ENCODE data around the gene SLC29A1. TPM values are rescaled to one million over a fixed set of nuclear protein-coding genes. Genes with fewer than 3 reads are reported as not detected.

Gene SLC29A1
- total RNA-seq, 6 experiments from 2014 or later: 14.9 to 29.9 (median 26.8) TPM

DNA sequence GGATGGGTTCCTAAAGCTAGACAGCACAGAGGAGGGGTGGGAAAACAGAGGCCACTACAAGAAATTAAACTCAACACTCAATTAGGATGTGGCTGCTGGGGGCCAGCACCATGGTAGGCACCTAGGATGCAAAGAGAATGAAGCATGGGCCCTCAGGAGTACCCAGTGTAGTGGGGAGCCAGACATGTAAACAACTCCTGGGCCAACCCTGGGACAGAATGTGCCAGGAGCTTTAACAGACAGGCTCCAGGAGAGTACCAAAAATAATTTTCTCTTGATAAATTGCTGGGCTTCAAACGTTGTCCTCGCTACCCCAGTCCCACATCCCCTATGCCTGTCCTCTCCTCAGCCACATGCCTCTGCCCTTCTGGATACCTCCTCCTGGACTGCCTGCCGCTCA is 48.5 kb downstream of the SLC29A1 start:
- H3K36me3 Mint-ChIP-seq (ENCODE audit: low read depth): no peaks in the 10 kb centered on the region
- peaks cover 40% of the 10 kb centered on the region for H3K27me3 Mint-ChIP-seq (ENCODE audit: insufficient read depth)
- no peaks in the 10 kb centered on the region for H3K4me1 Mint-ChIP-seq (ENCODE audit: low read depth)
- TF ChIP-seq, protein P1, sequence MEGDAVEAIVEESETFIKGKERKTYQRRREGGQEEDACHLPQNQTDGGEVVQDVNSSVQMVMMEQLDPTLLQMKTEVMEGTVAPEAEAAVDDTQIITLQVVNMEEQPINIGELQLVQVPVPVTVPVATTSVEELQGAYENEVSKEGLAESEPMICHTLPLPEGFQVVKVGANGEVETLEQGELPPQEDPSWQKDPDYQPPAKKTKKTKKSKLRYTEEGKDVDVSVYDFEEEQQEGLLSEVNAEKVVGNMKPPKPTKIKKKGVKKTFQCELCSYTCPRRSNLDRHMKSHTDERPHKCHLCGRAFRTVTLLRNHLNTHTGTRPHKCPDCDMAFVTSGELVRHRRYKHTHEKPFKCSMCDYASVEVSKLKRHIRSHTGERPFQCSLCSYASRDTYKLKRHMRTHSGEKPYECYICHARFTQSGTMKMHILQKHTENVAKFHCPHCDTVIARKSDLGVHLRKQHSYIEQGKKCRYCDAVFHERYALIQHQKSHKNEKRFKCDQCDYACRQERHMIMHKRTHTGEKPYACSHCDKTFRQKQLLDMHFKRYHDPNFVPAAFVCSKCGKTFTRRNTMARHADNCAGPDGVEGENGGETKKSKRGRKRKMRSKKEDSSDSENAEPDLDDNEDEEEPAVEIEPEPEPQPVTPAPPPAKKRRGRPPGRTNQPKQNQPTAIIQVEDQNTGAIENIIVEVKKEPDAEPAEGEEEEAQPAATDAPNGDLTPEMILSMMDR (IDR thresholded peaks at IDR 0.05): no peak
- no peak overlapping the region for H3K27ac Mint-ChIP-seq
- no peak for DNase-seq
- H3K9me3 Mint-ChIP-seq: no peaks in the 10 kb centered on the region
- H3K4me3 Mint-ChIP-seq: no peak overlapping the region

- H3K9me3 Mint-ChIP-seq: no peaks in the 10 kb centered on the region
These were observed 49.1 kb downstream of the SLC29A1 start for GRCh38 chr6:44272529-44272928.

DNA sequence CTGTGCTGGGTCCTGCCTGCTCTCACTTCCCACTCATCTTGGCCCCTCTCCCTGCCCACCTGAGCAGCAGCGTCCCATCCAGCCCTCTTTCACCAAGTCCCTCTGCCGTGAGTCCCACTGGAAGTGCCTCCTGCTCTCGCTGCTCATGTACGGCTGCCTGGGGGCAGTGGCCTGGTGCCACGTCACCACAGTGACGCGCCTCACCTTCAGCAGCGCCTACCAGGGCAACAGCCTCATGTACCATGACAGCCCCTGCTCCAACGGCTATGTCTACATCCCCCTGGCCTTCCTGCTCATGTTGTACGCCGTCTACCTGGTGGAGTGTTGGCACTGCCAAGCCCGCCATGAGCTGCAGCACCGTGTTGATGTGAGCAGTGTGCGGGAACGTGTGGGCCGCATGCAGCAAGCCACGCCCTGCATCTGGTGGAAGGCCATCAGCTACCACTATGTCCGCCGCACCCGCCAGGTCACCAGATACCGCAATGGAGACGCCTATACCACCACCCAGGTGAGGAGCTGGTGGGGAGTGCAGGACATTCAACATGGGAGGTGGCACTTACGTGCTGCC is 49.7 kb downstream of the SLC29A1 start:
- DNase-seq: no peak
- Mint-ChIP-seq H3K4me3 (no peak overlapping the region), H3K36me3 (ENCODE audit: low read depth) (no peaks in the 10 kb centered on the region), H3K27me3 (ENCODE audit: insufficient read depth) (peaks cover 51% of the 10 kb centered on the region), H3K27ac (no peak overlapping the region), H3K9me3 (no peaks in the 10 kb centered on the region), H3K4me1 (ENCODE audit: low read depth) (no peaks in the 10 kb centered on the region)
- TF ChIP-seq, protein P1 (IDR thresholded peaks at IDR 0.05): no peak

More at GRCh38 chr6:44272529-44272928, 49.1 kb downstream of the SLC29A1 start:
- H3K27ac Mint-ChIP-seq: no peak overlapping the region
- DNase-seq: no peak
- H3K27me3 Mint-ChIP-seq (ENCODE audit: insufficient read depth): peaks cover 46% of the 10 kb centered on the region
- H3K4me1 Mint-ChIP-seq (ENCODE audit: low read depth): no peaks in the 10 kb centered on the region
- no peaks in the 10 kb centered on the region for H3K36me3 Mint-ChIP-seq (ENCODE audit: low read depth)
- TF ChIP-seq, protein P1 (IDR thresholded peaks at IDR 0.05): no peak
- no peak overlapping the region for H3K4me3 Mint-ChIP-seq

DNA sequence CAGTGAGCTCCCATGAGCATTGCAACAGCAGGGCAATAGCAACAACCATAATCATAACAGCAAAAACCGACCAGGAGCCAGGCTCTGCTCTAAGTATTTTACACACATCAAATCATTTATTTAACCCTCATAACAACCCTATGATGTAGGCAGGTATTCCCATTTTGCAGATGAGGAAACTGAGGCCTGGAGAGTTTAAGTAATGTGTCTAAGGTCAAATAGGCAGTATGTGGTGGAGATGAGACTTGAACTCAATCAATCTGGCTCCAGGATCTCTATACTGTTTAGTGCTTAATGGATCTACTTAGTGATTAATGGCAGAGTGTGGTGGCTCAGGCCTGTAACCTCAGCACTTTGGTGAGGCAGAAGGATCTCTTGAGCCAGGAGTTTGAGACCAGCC is 50.2 kb downstream of the SLC29A1 start:
- Mint-ChIP-seq H3K36me3 (ENCODE audit: low read depth) (no peaks in the 10 kb centered on the region), H3K9me3 (no peaks in the 10 kb centered on the region), H3K4me1 (ENCODE audit: low read depth) (no peaks in the 10 kb centered on the region), H3K4me3 (no peak overlapping the region), H3K27ac (no peak overlapping the region), H3K27me3 (ENCODE audit: insufficient read depth) (peaks cover 51% of the 10 kb centered on the region)
- no peak for DNase-seq
- TF ChIP-seq, protein P1 (IDR thresholded peaks at IDR 0.05): no peak

GRCh38 chr6:44275271-44275748 is 51.9 kb downstream of the SLC29A1 start:
- TF ChIP-seq, protein P1 (IDR thresholded peaks at IDR 0.05): no peak
- peaks cover 47% of the 10 kb centered on the region for H3K27me3 Mint-ChIP-seq (ENCODE audit: insufficient read depth)
- H3K9me3 Mint-ChIP-seq: no peaks in the 10 kb centered on the region
- peaks cover 7% of the 10 kb centered on the region for H3K4me1 Mint-ChIP-seq (ENCODE audit: low read depth)
- no peak for DNase-seq
- no peak overlapping the region for H3K4me3 Mint-ChIP-seq
- H3K36me3 Mint-ChIP-seq (ENCODE audit: low read depth): no peaks in the 10 kb centered on the region
- no peak overlapping the region for H3K27ac Mint-ChIP-seq
